ENCODE measurements around the gene NPHP4. TPM values are rescaled to one million over a fixed set of nuclear protein-coding genes. Genes with fewer than 3 reads are reported as not detected.

The NPHP4 gene
- polyA plus RNA-seq, 1 of the 3 experiments (the other 2 are of a cell fraction), result 7.0 TPM

- Histone ChIP-seq H3K9me2 (no peaks in the 10 kb centered on the region), H2AFZ (ENCODE audit: low read depth) (no peak overlapping the region), H4K20me1 (ENCODE audit: insufficient read depth) (no peaks in the 10 kb centered on the region), H3K27ac (ENCODE audit: low read depth in 2 of 2, low read length in 1 of 2) (no peak overlapping the region), H3K9ac (no peak overlapping the region), H3K4me2 (no peak overlapping the region), H3F3A (replicated peaks; ENCODE audit: insufficient read depth) (no peaks in the 10 kb centered on the region), H3K9me3 (no peaks in the 10 kb centered on the region), H3K79me2 (ENCODE audit: insufficient read depth) (no peaks in the 10 kb centered on the region), H3K4me1 (ENCODE audit: control insufficient read depth in 1 of 2, insufficient read depth in 2 of 2, low read depth in 1 of 2, low read length in 1 of 2) (no peaks in the 10 kb centered on the region), H3K27me3 (ENCODE audit: insufficient read depth) (no peaks in the 10 kb centered on the region), H3K4me3 (ENCODE audit: low read depth in 2 of 2, low read length in 1 of 2) (no peak overlapping the region), H3K36me3 (replicated peaks in 1 of 2; ENCODE audit: control insufficient read depth in 1 of 2, insufficient read depth in 2 of 2, low read length in 1 of 2) (no peaks in the 10 kb centered on the region)
- 85% methylated on average over 13 of the region's 23 CpGs for WGBS (ENCODE audit: low lambda C conversion rate)
- ChIA-PET POLR2A (interaction anchor here (0.8 kb wide), 1 partner anchor 15 kb away, joined by 3 read pairs; no protein-coding TSS in a partner anchor), CTCF (interaction anchor here (1.1 to 1.6 kb wide), 2 partner anchors 25 kb away, joined by 4 to 6 read pairs; no protein-coding TSS in a partner anchor)
- no peak for DNase-seq
- TF ChIP-seq MEF2A (IDR thresholded peaks at IDR 0.05; ENCODE audit: borderline replicate concordance, low read depth) (no peak), POLR2AphosphoS5 (IDR thresholded peaks at IDR 0.05; ENCODE audit: low read depth, low read length) (no peak), TAF1 (IDR thresholded peaks at IDR 0.05; ENCODE audit: borderline replicate concordance, low read depth, low read length) (no peak), RCOR1 (IDR thresholded peaks at IDR 0.05; ENCODE audit: low read length) (no peak), RAD21 (IDR thresholded peaks at IDR 0.05; ENCODE audit: low read length) (no peak), MXI1 (IDR thresholded peaks at IDR 0.05; ENCODE audit: low read depth, low read length) (no peak), RXRA (IDR thresholded peaks at IDR 0.05; ENCODE audit: borderline replicate concordance, low read depth) (no peak), CHD2 (IDR thresholded peaks at IDR 0.05; ENCODE audit: low read length, partially characterized antibody) (no peak), SIN3A (IDR thresholded peaks at IDR 0.05; ENCODE audit: borderline replicate concordance, low read depth, low read length) (no peak), YY1 (IDR thresholded peaks at IDR 0.05; ENCODE audit: low read depth) (no peak)
- TF ChIP-seq, protein P1, sequence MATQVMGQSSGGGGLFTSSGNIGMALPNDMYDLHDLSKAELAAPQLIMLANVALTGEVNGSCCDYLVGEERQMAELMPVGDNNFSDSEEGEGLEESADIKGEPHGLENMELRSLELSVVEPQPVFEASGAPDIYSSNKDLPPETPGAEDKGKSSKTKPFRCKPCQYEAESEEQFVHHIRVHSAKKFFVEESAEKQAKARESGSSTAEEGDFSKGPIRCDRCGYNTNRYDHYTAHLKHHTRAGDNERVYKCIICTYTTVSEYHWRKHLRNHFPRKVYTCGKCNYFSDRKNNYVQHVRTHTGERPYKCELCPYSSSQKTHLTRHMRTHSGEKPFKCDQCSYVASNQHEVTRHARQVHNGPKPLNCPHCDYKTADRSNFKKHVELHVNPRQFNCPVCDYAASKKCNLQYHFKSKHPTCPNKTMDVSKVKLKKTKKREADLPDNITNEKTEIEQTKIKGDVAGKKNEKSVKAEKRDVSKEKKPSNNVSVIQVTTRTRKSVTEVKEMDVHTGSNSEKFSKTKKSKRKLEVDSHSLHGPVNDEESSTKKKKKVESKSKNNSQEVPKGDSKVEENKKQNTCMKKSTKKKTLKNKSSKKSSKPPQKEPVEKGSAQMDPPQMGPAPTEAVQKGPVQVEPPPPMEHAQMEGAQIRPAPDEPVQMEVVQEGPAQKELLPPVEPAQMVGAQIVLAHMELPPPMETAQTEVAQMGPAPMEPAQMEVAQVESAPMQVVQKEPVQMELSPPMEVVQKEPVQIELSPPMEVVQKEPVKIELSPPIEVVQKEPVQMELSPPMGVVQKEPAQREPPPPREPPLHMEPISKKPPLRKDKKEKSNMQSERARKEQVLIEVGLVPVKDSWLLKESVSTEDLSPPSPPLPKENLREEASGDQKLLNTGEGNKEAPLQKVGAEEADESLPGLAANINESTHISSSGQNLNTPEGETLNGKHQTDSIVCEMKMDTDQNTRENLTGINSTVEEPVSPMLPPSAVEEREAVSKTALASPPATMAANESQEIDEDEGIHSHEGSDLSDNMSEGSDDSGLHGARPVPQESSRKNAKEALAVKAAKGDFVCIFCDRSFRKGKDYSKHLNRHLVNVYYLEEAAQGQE (IDR thresholded peaks at IDR 0.05; ENCODE audit: low read depth, low read length), result no peak
Measured at GRCh38 chr1:6009120-6010040, 17.2 kb upstream of the NPHP4 start.

GRCh38 chr1:6008696-6009095 lies 16.5 kb upstream of the NPHP4 start:
- Histone ChIP-seq H3K9ac (no peak overlapping the region), H3K9me3 (no peaks in the 10 kb centered on the region), H2AFZ (ENCODE audit: low read depth) (no peak overlapping the region), H3K9me2 (no peaks in the 10 kb centered on the region), H3F3A (replicated peaks; ENCODE audit: insufficient read depth) (no peaks in the 10 kb centered on the region), H3K4me2 (no peak overlapping the region), H3K4me1 (ENCODE audit: control insufficient read depth in 1 of 2, insufficient read depth in 2 of 2, low read depth in 1 of 2, low read length in 1 of 2) (no peaks in the 10 kb centered on the region), H3K27ac (ENCODE audit: low read depth in 2 of 2, low read length in 1 of 2) (no peak overlapping the region), H3K79me2 (ENCODE audit: insufficient read depth) (no peaks in the 10 kb centered on the region), H3K27me3 (ENCODE audit: insufficient read depth) (no peaks in the 10 kb centered on the region), H3K36me3 (replicated peaks in 1 of 2; ENCODE audit: control insufficient read depth in 1 of 2, insufficient read depth in 2 of 2, low read length in 1 of 2) (no peaks in the 10 kb centered on the region), H4K20me1 (ENCODE audit: insufficient read depth) (no peaks in the 10 kb centered on the region), H3K4me3 (ENCODE audit: low read depth in 2 of 2, low read length in 1 of 2) (no peak overlapping the region)
- POLR2A ChIA-PET, result interaction anchor here (0.8 kb wide), 1 partner anchor 15 kb away, joined by 3 read pairs; no protein-coding TSS in a partner anchor
- no peak for DNase-seq
- CTCF ChIA-PET, result interaction anchor here (1.1 kb wide), 1 partner anchor 26 kb away, joined by 4 read pairs; no protein-coding TSS in a partner anchor
- WGBS (ENCODE audit: low lambda C conversion rate), result no CpG with 5 or more reads among the region's 6 CpGs
- TF ChIP-seq POLR2AphosphoS5 (IDR thresholded peaks at IDR 0.05; ENCODE audit: low read depth, low read length), result no peak
- no peak for TF ChIP-seq JUND (IDR thresholded peaks at IDR 0.05)
- no peak for TF ChIP-seq RCOR1 (IDR thresholded peaks at IDR 0.05; ENCODE audit: low read length)
- TF ChIP-seq USF1 (IDR thresholded peaks at IDR 0.05; ENCODE audit: borderline replicate concordance, low read depth), result no peak
- TF ChIP-seq, protein P1 (IDR thresholded peaks at IDR 0.05; ENCODE audit: low read depth, low read length), result no peak
- TF ChIP-seq USF2 (IDR thresholded peaks at IDR 0.05; ENCODE audit: borderline replicate concordance, low read depth, low read length), result no peak
- TF ChIP-seq MXI1 (IDR thresholded peaks at IDR 0.05; ENCODE audit: low read depth, low read length), result no peak
- TF ChIP-seq GABPA (IDR thresholded peaks at IDR 0.05; ENCODE audit: low read depth), result no peak
